ENCODE results near the gene ZAP70. TPM values are rescaled to one million over a fixed set of nuclear protein-coding genes. Genes with fewer than 3 reads are reported as not detected.

Gene ZAP70
- total RNA-seq, 1 donor from 2014 or later: 2.8 TPM

- Mint-ChIP-seq H3K4me3 (no peak overlapping the region), H3K27me3 (ENCODE audit: low read depth) (no peaks in the 10 kb centered on the region), H3K4me1 (peaks cover 8% of the 10 kb centered on the region), H3K27ac (ENCODE audit: unreplicated experiment) (no peak overlapping the region), H3K36me3 (ENCODE audit: low read depth) (no peaks in the 10 kb centered on the region), H3K9me3 (no peaks in the 10 kb centered on the region)
- DNase-seq (ENCODE audit: low read depth, low spot score): no peak
- TF ChIP-seq CTCF (conservative IDR thresholded peaks at IDR 0.05): no peak
Observed at GRCh38 chr2:97734061-97735051, 21.0 kb downstream of the ZAP70 start.

DNA sequence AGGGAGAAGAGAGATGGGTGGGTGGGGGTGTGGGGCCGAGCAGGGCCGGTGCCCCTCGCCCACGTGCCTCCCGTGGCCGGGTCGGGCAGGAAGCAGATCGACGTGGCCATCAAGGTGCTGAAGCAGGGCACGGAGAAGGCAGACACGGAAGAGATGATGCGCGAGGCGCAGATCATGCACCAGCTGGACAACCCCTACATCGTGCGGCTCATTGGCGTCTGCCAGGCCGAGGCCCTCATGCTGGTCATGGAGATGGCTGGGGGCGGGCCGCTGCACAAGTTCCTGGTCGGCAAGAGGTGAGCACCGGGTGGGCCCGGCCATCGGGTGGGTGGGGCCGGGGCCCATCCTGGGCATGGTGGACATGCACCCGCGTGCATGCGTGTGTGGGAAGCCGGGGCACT lies 21.8 kb downstream of the ZAP70 start:
- H3K4me3 Mint-ChIP-seq: no peak overlapping the region
- no peak for TF ChIP-seq CTCF (conservative IDR thresholded peaks at IDR 0.05)
- no peak for DNase-seq (ENCODE audit: low read depth, low spot score)
- H3K27me3 Mint-ChIP-seq (ENCODE audit: low read depth): no peaks in the 10 kb centered on the region
- H3K9me3 Mint-ChIP-seq: no peaks in the 10 kb centered on the region
- no peaks in the 10 kb centered on the region for H3K36me3 Mint-ChIP-seq (ENCODE audit: low read depth)
- no peak overlapping the region for H3K27ac Mint-ChIP-seq (ENCODE audit: unreplicated experiment)
- peaks cover 8% of the 10 kb centered on the region for H3K4me1 Mint-ChIP-seq

DNA sequence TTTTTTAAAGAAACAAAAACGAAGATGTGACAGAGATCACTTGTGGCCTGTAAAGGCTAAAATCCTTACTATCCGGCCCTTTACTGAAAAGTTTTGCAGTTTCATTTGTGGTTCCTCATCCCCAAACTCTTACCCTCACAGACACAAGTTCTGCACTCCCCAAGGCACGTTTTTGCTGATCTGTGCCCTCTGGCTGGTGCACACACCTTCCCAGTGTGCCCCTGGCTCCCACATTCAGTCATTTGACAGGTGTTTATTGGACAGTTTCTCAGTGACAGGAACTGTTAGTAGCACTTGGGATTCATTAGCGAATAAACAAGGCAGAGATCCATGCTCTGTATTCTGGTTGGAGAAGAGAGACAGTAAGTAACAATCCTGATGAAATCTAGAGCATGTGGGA lies 22.8 kb downstream of the ZAP70 start:
- H3K36me3 Mint-ChIP-seq (ENCODE audit: low read depth): no peaks in the 10 kb centered on the region
- H3K27ac Mint-ChIP-seq (ENCODE audit: unreplicated experiment): peak overlapping the region; percentile 0
- H3K4me1 Mint-ChIP-seq: peaks cover 13% of the 10 kb centered on the region
- no peaks in the 10 kb centered on the region for H3K9me3 Mint-ChIP-seq
- H3K27me3 Mint-ChIP-seq (ENCODE audit: low read depth): no peaks in the 10 kb centered on the region
- H3K4me3 Mint-ChIP-seq: no peak overlapping the region
- TF ChIP-seq CTCF (conservative IDR thresholded peaks at IDR 0.05): no peak
- DNase-seq (ENCODE audit: low read depth, low spot score): no peak

- H3K27me3 Mint-ChIP-seq (ENCODE audit: low read depth): peaks cover 1% of the 10 kb centered on the region
- H3K27ac Mint-ChIP-seq (ENCODE audit: unreplicated experiment): peak overlapping the region; percentile 0
- DNase-seq (ENCODE audit: low read depth, low spot score): no peak
- no peak overlapping the region for H3K4me3 Mint-ChIP-seq
- peaks cover 9% of the 10 kb centered on the region for H3K4me1 Mint-ChIP-seq
- no peaks in the 10 kb centered on the region for H3K9me3 Mint-ChIP-seq
- TF ChIP-seq CTCF (conservative IDR thresholded peaks at IDR 0.05): no peak
- peaks cover 3% of the 10 kb centered on the region for H3K36me3 Mint-ChIP-seq (ENCODE audit: low read depth)
Observed at GRCh38 chr2:97736608-97737330, 23.4 kb downstream of the ZAP70 start.

- DNase-seq (ENCODE audit: low read depth, low spot score): no peak
- Mint-ChIP-seq H3K27me3 (ENCODE audit: low read depth) (peaks cover 3% of the 10 kb centered on the region), H3K4me1 (peaks cover 8% of the 10 kb centered on the region), H3K4me3 (no peak overlapping the region), H3K27ac (ENCODE audit: unreplicated experiment) (no peak overlapping the region), H3K36me3 (ENCODE audit: low read depth) (peaks cover 5% of the 10 kb centered on the region), H3K9me3 (no peaks in the 10 kb centered on the region)
- TF ChIP-seq CTCF (conservative IDR thresholded peaks at IDR 0.05): no peak
Observed at GRCh38 chr2:97737421-97738178, 24.2 kb downstream of the ZAP70 start.

All from neural crest cell (in vitro differentiated cells).